ENCODE data around the gene ABCC4. TPM values are rescaled to one million over a fixed set of nuclear protein-coding genes. Genes with fewer than 3 reads are reported as not detected.

The ABCC4 gene
- polyA plus RNA-seq, 1 experiment, result 140 TPM

DNA sequence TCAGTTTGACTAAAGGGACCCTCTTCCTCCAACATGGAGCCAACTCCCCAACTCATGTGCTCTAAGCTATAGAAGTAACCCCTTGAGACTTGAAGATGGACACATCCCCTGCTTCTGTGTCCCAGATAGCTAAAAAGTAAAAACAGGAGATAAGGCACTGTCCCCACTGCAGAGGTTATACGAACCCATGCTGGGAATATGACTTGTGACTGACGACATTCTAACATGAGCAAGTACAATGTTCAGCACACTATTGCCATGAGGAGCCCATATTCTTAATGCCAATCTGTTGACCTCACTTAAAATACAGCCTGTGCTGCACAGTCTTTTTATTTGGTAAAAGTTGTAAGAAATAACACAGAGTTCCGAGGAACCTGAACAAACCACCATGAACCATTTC lies 71.4 kb downstream of the ABCC4 start:
- H3K9me3 ChIP-seq (ENCODE audit: control insufficient read depth, insufficient read depth, low read length), result no peaks in the 10 kb centered on the region
- H3K4me3 ChIP-seq (ENCODE audit: low read depth, low read length), result no peak overlapping the region
- TF ChIP-seq, protein P1, sequence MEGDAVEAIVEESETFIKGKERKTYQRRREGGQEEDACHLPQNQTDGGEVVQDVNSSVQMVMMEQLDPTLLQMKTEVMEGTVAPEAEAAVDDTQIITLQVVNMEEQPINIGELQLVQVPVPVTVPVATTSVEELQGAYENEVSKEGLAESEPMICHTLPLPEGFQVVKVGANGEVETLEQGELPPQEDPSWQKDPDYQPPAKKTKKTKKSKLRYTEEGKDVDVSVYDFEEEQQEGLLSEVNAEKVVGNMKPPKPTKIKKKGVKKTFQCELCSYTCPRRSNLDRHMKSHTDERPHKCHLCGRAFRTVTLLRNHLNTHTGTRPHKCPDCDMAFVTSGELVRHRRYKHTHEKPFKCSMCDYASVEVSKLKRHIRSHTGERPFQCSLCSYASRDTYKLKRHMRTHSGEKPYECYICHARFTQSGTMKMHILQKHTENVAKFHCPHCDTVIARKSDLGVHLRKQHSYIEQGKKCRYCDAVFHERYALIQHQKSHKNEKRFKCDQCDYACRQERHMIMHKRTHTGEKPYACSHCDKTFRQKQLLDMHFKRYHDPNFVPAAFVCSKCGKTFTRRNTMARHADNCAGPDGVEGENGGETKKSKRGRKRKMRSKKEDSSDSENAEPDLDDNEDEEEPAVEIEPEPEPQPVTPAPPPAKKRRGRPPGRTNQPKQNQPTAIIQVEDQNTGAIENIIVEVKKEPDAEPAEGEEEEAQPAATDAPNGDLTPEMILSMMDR (IDR thresholded peaks at IDR 0.05; ENCODE audit: low read depth, low read length), result no peak
- CTCF ChIA-PET, result interaction anchor here (0.6 to 1.2 kb wide), 3 partner anchors 151 to 213 kb away, joined by 3 to 5 read pairs (median 3); no protein-coding TSS in a partner anchor
- POLR2A ChIA-PET, result interaction anchor here (1.3 kb wide), 1 partner anchor 42 kb away, joined by 3 read pairs; no protein-coding TSS in a partner anchor
- no peaks in the 10 kb centered on the region for H3K27me3 ChIP-seq (ENCODE audit: control insufficient read depth, insufficient read depth, low read length)
- DNase-seq (ENCODE audit: low read depth, low spot score), result no peak
- no peak overlapping the region for H3K27ac ChIP-seq (ENCODE audit: low read depth, low read length)

DNA sequence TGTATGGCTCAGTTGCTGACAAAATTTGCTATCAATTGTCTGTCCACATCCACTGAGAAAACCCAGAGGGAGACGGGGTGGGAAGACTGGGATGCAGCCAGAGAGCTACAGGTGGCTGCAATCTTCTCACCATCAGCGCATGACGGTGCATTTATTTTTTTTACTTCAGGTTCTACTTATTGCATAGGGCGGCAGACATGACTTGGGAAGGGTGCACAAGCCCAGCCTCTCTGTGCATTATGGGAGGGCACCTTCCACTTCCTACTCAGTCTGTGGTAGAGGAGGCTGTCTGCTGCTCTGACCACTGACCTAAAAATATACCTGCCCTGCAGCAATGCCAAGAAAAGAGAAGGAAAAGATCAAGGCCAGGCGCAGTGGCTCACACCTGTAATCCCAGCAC lies 73.1 kb downstream of the ABCC4 start:
- POLR2A ChIA-PET, result no interaction called here

GRCh38 chr13:95226932-95227695 lies 74.1 kb downstream of the ABCC4 start:
- Histone ChIP-seq H3K27ac (ENCODE audit: low read depth, low read length) (no peak overlapping the region), H3K27me3 (ENCODE audit: control insufficient read depth, insufficient read depth, low read length) (no peaks in the 10 kb centered on the region), H3K9me3 (ENCODE audit: control insufficient read depth, insufficient read depth, low read length) (no peaks in the 10 kb centered on the region), H3K4me3 (ENCODE audit: low read depth, low read length) (no peak overlapping the region)
- TF ChIP-seq, protein P1 (IDR thresholded peaks at IDR 0.05; ENCODE audit: low read depth, low read length), result no peak
- POLR2A ChIA-PET, result no interaction called here
- DNase-seq (ENCODE audit: low read depth, low spot score), result no peak
- CTCF ChIA-PET, result interaction anchor here (0.8 to 2.0 kb wide), 4 partner anchors 35 to 177 kb away, joined by 3 to 12 read pairs (median 6); no protein-coding TSS in a partner anchor

More for the DNA sequence above, 73.1 kb downstream of the ABCC4 start:
- H3K9me3 ChIP-seq (ENCODE audit: control insufficient read depth, insufficient read depth, low read length), result no peaks in the 10 kb centered on the region
- H3K4me3 ChIP-seq (ENCODE audit: low read depth, low read length), result no peak overlapping the region
- H3K27me3 ChIP-seq (ENCODE audit: control insufficient read depth, insufficient read depth, low read length), result no peaks in the 10 kb centered on the region
- CTCF ChIA-PET, result interaction anchor here (1.0 to 2.0 kb wide), 2 partner anchors 36 to 39 kb away, joined by 3 to 9 read pairs; no protein-coding TSS in a partner anchor
- H3K27ac ChIP-seq (ENCODE audit: low read depth, low read length), result no peak overlapping the region
- TF ChIP-seq, protein P1 (IDR thresholded peaks at IDR 0.05; ENCODE audit: low read depth, low read length), result no peak
- DNase-seq (ENCODE audit: low read depth, low spot score), result no peak

DNA sequence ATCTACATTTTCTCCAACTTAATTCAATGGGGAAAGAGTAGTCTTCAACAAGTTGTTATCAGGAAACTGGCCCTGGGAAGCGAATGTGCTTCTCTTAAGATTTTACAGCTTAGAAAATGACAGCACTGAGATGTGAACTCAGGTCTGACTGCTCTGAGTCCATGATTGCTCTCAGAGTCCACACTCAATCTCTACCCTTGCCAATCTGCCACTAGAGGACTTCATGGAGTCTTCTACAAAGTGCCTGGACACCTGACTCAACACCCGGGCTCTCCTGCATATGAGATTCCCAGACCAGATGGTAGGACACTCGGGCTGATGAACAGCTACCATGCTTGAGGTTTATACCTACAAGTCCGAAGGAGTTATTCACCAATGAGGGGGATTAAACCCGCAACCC lies 74.8 kb downstream of the ABCC4 start:
- TF ChIP-seq, protein P1 (IDR thresholded peaks at IDR 0.05; ENCODE audit: low read depth, low read length), result no peak
- Histone ChIP-seq H3K9me3 (ENCODE audit: control insufficient read depth, insufficient read depth, low read length) (no peaks in the 10 kb centered on the region), H3K4me3 (ENCODE audit: low read depth, low read length) (no peak overlapping the region), H3K27me3 (ENCODE audit: control insufficient read depth, insufficient read depth, low read length) (no peaks in the 10 kb centered on the region), H3K27ac (ENCODE audit: low read depth, low read length) (no peak overlapping the region)
- DNase-seq (ENCODE audit: low read depth, low spot score), result no peak
- POLR2A ChIA-PET, result no interaction called here
- CTCF ChIA-PET, result interaction anchor here (0.8 to 2.0 kb wide), 3 partner anchors 35 to 178 kb away, joined by 3 to 12 read pairs (median 9); no protein-coding TSS in a partner anchor

- POLR2A ChIA-PET, result interaction anchor here (0.7 kb wide), 1 partner anchor 71 kb away, joined by 5 read pairs; no protein-coding TSS in a partner anchor
- DNase-seq (ENCODE audit: low read depth, low spot score), result no peak
- H3K9me3 ChIP-seq (ENCODE audit: control insufficient read depth, insufficient read depth, low read length), result no peaks in the 10 kb centered on the region
- H3K27me3 ChIP-seq (ENCODE audit: control insufficient read depth, insufficient read depth, low read length), result no peaks in the 10 kb centered on the region
- CTCF ChIA-PET, result interaction anchor here (1.9 to 2.0 kb wide), 2 partner anchors 35 to 37 kb away, joined by 9 to 12 read pairs; no protein-coding TSS in a partner anchor
- no peak overlapping the region for H3K4me3 ChIP-seq (ENCODE audit: low read depth, low read length)
- TF ChIP-seq, protein P1 (IDR thresholded peaks at IDR 0.05; ENCODE audit: low read depth, low read length), result no peak
- H3K27ac ChIP-seq (ENCODE audit: low read depth, low read length), result no peak overlapping the region
These were observed 75.2 kb downstream of the ABCC4 start for GRCh38 chr13:95226050-95226449.

All from AG04450 (cell line).